Measurements from ENCODE around the gene GNG7.

DNA sequence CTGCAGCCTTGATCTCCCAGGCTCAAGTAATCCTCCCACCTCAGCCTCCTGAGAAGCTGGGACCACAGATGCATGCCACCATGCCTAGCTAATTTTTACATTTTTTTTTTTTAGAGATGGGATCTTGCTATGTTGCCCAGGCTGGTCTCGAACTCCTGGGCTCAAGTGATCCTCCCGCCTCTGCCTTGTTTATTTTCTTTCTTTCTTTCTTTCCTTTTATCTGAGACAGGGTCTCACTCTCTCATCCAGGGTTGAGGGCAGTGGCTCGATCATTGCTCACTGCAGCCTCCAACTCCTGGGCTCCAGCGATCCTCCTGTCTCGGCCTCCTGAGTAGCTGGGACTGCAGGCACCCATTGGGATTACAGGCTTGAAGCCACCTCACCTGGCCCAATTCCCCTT lies 3.8 kb upstream of the GNG7 start:
- TF ChIP-seq POLR2A (IDR thresholded peaks at IDR 0.05; ENCODE audit: low read depth, low read length) (no peak), TAF1 (IDR thresholded peaks at IDR 0.05; ENCODE audit: borderline replicate concordance, low read depth, low read length) (no peak)
